ENCODE measurements around the gene APBB1IP.

The APBB1IP gene

DNA sequence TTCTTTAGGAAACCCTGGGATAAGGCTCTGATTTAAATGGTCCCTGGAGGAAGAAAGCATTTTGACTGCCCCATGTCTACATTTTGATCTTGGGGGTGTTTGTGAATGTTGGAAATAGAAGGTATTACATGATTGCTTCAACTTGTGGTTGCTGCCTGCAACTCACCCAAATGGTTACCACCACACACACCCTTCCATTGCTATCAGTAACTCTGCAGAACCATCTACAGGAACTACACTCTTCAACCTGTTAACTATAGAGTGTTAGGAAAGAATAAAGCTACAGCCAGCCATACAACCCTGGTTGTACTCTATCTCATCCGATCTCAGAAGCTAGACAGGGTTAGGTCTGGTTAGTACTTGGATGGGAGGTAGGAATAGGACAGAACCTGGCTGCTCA lies 71.2 kb downstream of the APBB1IP start:
- no peak for DNase-seq

DNA sequence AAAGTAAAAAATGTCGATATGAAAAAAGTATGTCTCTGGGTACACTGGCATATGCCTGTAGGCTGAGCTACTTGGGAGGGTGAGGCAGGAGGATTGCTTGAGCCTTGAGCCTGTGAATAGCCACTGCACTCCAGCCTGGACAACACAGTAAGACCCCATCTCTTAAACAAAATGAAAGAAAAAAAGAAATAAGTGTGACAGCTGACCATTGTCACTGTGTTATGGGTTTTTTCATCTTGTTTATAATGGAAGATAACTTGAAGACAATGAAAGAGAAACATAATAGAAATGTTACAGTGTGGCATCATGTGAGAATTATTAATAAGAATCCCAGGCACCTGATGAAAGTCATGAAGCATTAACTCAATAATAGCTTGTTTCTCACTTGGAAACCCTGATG lies 75.0 kb downstream of the APBB1IP start:
- no peak for DNase-seq

DNA sequence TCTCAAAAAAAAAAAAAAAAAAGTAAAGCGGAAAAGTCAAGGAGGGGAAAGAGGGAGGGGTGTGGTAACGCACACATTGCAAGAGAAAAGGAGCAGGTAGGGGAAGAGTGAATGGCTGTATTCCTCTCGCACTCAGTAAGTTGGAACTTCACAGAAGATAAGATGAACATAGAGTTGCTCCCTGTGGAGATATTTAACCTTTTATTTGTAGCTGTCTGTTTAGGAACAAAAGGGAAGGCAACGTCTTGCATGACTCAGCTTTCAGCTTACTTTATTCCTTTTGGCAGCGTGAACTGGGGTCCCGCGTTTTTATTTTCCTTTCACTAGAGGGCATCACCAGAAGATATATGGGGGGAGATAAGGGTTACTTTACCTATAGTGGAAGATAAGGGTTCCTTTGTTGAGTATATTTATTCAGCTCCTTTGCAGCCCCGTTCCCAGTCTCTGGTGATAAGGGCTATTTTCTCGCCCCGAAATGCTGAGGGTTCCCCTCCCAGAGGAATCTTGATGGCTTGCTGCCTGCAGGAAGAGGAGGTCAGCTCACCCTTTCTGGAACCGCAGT lies 78.5 kb downstream of the APBB1IP start:
- no peak for DNase-seq

DNA sequence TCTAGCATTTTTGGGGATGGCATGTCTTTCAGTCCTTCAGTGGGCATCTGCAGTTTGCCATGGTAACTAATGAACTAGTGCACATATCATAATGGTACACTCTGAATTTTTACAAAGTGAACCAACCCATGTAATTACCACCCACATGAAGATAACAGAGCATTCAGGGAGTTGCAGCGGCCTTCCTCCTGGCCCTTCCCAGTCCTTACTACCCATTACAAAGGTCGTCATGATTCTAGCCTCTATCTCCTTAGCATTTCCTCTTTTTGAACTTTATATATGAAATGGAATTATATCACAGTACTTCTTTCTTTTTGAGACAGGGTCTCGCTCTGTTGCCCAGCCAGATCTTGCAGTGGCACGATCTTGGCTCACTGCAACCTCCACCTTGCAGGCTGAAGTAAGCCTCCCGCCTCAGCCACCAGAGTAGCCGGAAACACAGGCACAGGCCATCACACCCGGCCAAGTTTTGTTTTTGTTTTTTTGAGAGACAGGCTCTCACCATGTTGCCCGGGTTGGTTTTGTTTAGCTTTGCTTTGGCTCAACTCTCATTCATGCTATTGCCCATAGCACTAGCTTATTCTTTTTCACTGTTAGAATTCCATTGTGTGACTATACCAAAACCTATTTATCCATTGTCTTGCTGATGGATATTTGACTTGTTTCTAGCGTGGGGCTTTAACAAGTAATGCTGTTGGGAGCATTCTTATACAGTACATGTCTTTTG lies 79.2 kb downstream of the APBB1IP start:
- no peak for DNase-seq

DNA sequence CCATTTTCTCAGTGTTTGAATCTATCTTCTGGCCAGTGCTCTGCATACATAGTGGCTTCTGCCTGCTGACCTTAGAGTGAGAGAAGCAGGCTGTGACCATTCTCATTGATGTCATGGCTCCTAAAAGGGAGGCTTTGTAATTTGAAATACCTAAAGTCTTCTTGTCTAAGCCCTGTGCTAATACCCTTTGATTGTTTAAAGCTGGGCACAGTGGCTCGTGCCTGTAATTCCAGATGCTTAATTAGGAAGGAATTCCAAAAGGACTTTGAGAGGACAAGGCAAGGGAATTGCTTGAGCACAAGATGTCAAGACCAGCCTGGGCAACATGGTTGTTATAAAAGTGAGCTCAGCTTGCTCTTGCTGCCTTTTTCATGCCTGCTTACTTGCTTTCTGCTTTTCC lies 81.7 kb downstream of the APBB1IP start:
- no peak for DNase-seq

DNA sequence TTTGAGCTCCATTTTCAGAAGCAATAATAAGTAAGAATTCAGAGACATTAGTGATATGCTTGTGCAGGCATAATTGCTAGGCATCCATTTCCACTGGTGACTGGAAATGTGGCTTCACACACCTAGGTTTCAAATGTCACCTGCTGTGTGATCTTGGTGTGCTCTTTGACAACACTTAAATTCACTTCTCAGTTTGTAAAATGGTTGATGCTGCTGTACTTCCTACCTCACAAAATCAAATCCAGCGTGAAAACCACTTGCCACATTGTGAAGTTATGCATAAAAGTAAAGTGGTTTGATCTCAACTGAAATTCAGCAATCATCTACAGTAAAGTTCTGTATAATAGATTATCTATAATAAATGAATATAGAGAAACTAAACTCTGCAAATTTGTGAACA lies 82.4 kb downstream of the APBB1IP start:
- DNase-seq: no peak

DNA sequence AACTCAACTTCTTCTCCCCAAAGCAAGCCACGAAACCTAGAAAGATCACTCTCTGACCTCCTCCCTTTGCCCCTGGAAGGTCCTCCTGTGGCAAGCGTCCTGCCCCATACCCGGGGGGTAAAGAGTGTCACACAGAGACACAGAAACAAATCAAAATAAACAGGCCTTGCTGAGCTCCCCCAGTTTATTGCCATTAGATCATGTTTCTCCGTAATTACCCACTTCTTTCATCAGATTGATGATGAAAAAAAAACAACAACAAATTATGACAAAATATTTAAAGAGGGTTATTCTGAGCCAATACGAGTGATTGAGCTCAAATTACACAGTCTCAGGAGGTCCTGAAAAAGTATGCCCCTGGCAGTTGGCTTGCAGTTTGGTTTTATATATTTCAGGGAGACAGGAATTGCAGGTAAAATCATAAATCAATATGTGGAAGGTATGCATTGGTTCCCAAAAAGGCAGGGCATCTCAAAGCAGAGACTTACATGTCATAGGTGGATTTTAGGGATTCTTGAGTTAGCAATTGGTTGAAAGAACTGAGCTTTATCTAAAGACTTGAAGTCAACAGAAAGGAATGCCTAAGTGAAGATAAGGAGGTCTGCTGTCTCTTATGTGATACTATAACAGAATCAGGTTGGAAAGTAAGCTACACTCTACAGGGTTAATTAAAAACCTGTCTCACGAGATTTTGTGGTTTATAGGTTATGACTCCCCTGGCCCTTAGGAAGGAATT lies 86.2 kb downstream of the APBB1IP start:
- no peak for DNase-seq

DNA sequence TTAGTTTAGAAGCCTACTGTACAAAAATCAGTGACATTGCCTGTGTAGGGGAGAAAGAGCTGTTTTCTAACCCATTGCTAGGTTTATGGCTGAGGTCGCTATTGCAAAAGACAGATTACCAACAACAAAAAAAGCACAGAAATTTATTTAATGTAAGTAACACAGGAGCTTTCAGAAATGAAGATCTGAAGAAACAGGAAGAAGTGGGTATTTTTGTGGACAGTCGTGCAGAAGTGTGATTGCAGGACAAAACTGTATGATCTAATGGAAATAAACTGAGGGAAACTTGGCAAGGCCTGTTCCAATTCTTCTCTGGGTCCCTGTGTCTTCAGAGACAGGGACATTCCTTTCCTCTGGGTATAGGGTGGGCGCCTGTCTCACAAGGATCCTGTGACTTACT lies 87.4 kb downstream of the APBB1IP start:
- no peak for DNase-seq

DNA sequence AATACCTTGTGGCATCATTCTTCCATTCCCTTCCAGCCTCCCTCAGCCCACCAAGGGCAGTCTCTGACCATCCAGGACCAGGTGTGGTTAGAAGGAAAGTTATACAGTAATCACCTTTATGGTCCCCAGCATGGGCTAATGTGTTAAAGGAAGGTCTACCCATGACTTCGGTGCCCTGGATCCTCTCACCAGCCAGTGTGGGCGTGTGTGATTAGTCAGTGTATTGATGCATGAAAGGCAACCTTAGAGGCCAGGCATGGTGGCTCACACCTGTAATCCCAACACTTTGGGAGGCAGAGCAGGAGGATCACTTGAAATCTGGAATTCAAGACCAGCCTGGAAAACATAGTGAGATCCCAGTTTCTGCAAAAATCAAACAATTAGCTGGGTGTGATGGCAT lies 88.9 kb downstream of the APBB1IP start:
- no peak for DNase-seq

DNA sequence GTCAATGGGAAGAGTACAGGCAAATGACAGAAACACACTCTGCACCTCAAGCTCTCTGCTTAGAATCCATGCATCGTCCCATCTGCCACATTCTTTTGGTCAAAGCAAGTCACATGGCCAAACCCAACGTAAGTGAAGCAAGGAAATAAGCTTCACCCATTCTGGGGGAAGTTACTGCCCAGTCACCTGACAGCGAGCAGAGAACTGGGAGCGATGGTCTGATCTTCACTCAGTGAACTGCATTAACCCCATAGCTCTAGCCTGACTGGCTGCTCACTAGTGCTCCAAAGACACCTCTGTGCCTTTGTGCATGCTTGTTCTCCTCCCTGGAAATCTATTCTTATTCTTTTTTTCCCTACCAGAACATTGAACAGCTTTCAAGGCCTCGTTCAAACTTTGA lies 89.9 kb downstream of the APBB1IP start:
- DNase-seq: no peak

DNA sequence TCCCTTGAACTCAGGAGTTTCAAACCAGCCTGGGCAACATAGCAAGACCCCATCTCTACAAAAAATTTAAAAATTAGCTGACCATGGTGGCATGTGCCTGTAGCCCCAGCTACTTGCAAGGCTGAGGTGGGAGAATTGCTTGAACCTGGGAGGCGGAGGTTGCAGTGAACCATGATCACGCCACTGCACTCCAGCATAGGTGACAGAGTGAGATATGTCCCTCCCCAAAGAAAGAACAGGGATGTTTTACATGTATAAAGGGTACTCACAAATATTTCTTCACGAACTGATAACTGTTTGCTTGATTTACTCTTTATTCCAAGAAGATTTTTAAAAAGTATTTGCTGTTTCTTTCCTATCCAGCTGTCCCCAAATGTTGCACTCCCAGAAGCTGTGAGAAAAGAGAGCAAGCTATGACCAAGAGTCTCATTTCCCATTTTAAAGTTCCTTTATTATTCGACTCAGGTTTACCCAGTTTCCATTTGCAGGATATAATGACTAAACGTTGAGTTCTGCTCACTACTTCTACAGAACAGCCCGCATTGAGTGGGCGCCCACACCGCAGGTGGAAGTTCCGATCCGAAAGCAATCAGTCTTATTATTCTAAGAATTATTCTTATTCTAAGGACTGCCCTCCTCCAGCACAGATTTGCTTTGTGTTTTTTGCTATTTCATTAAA lies 90.7 kb downstream of the APBB1IP start:
- DNase-seq: no peak

DNA sequence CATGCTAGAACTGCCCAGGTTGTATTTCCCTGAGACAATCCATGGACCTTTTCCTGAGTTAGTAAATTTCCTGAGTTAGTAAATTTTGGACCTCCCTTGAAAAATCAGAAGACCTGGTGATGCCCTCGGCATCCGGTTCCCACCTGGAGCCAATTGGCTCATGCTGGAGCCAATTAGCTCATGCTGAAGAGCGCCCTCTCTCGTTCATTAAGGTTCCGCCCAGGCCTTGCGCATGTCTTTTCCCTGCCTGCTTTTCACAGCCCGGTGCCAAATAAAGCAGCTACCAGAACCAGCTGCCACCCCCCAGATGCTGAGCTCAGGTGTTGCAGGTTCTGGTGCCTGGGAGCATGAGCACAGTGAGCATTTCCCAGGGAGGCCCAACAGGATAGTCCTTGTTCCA lies 96.2 kb downstream of the APBB1IP start:
- no peak for DNase-seq

DNA sequence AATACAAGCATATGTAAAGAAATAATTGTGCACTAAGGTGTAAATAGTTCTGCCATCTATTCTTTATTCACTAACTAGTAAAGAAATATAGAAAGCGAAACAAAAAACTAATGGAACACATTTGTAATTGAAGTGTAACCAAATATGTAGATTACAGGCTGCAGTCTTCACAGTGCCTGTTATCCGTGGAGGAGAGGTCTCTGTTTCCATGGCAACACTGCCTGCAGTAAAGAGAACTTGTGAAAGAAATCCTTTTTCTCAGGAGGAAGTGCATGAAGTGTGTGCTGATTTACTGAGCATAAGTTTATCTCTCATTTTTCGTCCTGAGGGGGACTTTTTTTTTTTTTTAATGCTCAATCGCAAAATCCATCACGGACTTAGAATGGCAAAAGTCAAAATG lies 102.5 kb downstream of the APBB1IP start:
- peak in 1 of 2 donors; percentile 14 for DNase-seq

DNA sequence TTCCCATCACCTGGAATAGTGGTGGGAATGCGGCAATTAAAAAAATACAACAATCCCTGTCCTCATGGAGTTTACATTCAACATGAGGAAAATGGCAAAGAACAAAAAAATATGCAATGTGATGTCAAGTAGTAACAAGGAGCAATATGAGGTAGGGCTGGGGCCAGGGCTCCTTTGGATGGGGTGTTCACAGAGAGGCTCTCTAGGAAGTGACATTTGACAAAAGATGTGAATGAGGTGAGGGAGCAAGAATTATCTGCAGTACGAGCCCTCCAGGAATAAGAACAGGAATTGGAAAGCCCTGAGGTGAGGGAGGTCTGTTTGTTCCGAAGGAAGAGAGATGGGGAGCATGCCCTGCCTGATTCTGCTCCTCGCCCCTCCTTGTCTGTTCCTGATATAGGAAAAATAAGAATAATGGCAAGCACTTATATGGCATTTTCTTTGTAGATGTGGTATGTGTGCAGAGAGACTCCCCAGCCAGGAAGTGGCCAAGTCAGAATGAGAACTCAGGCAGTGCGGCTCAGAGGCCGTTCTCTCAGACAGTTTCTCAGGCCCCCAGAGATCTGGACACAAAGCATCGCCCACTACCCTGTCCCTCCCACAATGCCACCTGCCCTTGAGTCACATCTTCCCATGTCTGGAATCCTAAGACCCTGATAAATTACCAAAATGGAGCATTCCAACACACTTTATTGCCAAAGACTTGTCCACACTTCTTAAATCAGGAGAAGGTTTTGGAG lies 105.6 kb downstream of the APBB1IP start:
- DNase-seq: no peak

DNA sequence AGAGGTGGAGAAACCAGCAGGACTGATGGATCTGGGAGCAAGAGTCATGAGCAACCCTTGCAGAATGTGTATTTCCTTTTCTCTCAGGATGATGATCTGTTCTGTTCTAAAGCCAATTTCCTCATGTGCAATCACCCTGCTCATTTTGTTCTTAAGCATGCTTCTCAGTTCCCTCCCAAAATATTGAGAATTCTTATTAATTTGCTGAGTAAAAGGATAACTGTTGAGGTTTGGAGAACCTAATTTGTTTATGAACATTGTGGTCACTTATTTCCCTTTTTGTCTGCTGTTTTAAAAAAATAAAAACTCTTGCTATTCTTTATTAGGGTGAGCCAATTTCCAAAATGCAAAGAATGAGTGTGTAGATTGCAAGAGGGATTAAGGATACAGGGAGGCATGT lies 106.8 kb downstream of the APBB1IP start:
- no peak for DNase-seq

DNA sequence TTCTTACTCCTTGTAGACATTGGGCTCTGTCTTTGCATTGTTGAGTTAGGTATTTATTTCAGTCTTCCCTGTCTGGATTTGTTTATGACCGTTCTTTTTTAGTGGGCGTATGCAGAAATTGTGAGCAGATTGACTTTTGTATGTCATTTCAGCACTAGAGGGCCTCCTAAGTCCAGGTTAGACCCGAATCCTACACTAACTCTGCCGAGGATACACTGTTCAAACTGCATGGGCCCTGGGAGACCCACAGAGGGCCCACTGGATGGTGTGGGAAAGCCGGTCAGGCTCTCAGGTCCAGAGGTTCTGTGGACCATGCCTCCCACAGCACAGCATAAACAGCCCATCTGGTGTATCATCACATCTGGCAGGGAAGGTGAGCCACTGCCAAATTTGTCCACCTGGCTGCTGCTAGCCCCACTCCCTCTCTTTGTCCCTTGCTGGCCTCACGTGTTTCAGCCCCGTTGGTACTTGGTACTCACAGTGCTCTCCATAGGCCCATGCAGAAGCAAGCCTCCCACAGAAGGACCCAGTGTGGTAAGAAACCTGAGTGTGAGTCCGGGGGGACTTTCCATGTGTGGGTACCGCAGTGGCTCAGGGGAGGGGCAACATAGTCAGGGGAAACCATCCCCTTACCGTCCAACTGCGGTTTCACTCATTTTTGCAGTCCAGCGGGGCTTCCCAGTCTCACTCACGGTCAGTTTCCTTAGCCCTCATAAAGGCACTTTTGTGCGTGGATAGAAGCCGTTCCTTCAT lies 112.8 kb downstream of the APBB1IP start:
- no peak for DNase-seq

DNA sequence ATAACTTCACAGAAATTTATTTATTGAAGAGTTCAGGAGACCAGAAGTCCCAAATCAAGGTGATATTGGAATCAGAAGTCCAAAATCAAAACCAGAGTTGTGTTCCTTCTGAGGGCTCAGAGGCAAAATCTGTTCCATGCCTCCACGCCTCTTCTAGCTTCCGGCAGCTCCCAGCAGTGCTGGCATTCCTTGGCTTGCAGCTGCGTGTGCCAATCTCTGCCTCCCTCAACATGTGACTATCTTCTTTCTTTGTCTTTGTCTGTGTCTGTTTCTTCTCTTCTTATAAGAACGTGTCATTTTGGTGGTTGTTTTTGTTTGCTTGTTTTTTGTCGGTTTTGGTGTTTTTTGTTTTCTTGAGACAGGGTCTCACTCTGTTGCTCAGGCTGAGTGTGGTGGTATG lies 116.1 kb downstream of the APBB1IP start:
- DNase-seq: no peak

DNA sequence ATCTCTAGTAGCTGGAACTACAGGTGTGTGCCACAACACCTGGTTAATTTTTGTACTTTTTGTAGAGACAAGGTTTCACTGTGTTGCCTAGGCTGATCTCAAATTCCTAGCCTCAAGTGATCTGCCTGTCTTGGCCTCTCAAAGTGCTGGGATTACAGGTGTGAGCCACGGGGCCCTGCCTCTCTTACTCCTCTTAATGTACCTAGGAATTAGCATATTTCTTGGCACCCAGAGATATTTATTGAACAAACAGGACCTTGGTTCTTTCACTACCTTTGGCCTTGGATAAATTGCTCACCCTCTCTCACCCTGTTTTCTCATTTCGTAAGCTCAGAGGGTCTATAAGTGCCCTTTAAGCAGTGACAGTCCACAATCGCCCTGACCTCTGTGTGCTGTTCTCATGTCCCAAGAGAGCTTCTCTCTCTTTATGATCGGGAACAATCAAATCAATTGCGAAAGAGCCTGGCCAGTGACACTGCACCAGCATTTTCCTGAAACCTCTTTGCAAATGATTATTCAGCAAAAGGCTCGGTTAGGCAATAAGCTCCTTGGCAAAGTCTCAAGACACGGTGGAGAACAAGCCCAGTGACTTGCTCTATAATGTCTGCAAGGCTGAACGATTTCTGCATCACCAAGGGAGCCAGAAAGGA lies 117.7 kb downstream of the APBB1IP start:
- DNase-seq: peak in 1 of 2 donors; percentile 42

DNA sequence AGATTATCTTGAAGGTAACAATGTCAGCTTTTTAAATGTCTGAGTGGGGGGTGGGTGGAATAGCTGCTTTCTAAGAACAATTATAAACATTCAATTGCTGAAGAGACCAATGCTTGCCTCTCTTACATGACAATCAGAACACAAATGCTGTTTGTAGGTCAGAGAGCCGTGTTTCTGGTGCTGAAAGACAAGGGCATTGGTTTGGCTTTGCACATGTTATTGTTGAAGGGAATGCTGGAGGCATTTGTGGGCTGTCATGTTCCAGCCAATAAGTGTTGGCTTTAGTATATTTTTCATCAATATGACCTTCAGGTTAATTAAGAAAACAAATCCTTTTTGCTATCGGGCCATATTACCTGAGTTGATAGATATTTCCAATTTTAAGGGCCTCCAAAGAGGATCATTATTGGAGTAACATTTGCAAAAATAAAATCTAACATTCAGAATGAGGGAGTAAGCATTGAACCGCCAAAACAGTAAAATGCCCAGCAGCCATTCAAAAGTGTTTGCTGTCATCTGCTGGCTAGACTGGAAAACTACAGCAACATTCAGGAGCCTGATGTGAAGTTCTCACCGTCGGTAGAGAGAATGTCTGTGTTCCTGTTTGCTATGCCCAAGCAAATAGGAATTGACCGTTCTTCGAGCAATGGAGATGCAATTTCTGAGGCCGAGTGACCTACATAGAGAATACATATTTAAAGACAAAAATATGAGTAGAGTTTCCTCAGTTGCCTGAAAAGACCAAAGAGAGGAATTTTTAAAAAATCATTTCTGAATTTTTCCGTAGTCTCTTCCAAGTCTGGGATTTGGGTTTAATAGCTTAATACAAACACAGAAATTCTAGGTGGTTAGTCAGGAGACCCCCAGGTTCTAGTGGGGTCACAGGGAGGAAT lies 118.9 kb downstream of the APBB1IP start:
- peak; percentile 46 to 60 for DNase-seq

DNA sequence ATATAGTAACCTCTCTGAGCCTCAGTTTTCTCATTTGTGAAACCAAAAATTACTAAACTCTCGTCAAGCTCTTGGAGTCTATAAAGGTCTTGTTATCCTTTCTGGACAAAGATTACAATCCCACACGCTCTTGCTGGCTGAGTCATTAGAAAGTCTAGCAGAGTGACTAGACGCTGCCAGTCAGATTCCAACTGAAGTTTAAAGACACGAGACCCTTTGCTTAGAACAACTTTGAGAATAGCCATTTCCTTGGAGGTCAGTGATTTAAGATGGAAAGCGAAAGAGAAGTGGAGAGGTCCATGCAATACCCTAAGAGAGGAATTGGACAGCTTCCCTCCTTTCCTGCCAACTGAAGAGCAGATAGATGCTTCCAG lies 119.5 kb downstream of the APBB1IP start:
- no peak for DNase-seq

Data from CD4-positive, alpha-beta T cell treated with Interferon alpha-2 for 1 hour (primary cell).